ENCODE data around the gene CCZ1.
"Not testable (repeated sequence)": the region's sequence is repeated elsewhere in the genome, so short reads cannot be mapped to it uniquely, and the experiment has no call there.

DNA sequence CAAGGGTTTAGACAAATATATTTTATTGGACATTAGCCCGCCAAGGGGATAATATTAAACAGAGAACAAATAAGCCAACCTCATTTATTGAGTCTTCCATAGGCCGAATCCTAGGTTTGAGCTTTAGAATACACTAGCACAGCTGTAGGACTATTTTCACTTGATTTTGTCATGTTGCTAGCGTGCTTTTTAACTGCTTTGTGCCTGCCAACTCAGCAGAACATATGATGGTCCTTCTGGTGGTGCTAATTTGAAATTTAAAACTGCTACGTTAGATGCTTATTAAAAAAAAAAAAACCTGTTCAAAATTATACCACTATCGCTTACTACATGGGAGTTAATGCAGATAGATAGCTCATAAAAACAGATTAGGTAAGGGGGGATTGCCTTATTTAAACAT, 14.1 kb upstream of the CCZ1 start:
- TF ChIP-seq, protein P1, sequence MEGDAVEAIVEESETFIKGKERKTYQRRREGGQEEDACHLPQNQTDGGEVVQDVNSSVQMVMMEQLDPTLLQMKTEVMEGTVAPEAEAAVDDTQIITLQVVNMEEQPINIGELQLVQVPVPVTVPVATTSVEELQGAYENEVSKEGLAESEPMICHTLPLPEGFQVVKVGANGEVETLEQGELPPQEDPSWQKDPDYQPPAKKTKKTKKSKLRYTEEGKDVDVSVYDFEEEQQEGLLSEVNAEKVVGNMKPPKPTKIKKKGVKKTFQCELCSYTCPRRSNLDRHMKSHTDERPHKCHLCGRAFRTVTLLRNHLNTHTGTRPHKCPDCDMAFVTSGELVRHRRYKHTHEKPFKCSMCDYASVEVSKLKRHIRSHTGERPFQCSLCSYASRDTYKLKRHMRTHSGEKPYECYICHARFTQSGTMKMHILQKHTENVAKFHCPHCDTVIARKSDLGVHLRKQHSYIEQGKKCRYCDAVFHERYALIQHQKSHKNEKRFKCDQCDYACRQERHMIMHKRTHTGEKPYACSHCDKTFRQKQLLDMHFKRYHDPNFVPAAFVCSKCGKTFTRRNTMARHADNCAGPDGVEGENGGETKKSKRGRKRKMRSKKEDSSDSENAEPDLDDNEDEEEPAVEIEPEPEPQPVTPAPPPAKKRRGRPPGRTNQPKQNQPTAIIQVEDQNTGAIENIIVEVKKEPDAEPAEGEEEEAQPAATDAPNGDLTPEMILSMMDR (IDR thresholded peaks at IDR 0.05), result not testable (repeated sequence)
- TF ChIP-seq POLR2A (IDR thresholded peaks at IDR 0.05), result not testable (repeated sequence)

All from heart left ventricle (tissue), 13 donors.